Measurements from ENCODE around the gene FRMD4A.

DNA sequence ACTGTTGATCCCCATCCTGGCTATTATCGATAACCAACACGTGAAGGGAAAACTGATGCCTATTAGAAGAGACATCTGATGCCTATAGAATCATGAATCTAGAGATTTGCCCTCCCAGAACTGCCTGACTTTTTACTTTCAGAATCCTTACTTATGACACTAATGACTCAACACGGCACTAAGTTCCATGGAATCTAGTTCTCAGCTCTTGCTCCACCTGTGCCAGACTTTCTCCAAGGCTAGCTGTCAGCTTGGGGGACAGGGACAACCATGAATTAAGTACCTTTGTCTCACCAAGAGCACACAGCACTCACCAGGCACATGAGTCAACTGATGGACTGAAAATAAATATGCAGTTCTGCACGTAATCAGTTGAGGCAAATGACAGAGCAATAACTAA lies 184.2 kb downstream of the FRMD4A start:
- TF ChIP-seq EZH2phosphoT487 (IDR thresholded peaks at IDR 0.05; ENCODE audit: insufficient read depth, low read depth), result no peak
- no peak for TF ChIP-seq EZH2 (IDR thresholded peaks at IDR 0.05; ENCODE audit: insufficient read depth, poor library complexity, severe bottlenecking)
